ENCODE data around the gene UQCC3.

The UQCC3 gene

DNA sequence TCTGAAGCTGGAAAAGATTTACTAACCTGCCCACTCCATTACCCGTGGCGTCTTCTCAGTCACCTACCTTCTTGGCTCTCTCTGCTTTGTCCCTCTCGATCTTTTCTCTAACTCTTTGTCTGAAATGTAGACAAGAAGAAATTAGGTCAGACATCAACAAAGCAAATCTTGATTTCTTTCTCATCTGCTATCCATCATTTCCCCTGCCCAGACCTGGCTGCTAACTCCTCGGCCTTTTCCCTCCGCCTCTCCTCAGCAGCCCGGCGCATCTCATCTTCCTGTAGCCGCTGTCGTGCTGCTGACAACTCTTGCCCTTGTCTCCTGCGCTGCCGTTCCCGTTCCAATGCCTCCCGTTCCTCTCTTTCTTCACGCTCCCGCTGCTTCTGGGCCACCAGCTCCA lies 6.2 kb downstream of the UQCC3 start:
- TF ChIP-seq, protein P1, sequence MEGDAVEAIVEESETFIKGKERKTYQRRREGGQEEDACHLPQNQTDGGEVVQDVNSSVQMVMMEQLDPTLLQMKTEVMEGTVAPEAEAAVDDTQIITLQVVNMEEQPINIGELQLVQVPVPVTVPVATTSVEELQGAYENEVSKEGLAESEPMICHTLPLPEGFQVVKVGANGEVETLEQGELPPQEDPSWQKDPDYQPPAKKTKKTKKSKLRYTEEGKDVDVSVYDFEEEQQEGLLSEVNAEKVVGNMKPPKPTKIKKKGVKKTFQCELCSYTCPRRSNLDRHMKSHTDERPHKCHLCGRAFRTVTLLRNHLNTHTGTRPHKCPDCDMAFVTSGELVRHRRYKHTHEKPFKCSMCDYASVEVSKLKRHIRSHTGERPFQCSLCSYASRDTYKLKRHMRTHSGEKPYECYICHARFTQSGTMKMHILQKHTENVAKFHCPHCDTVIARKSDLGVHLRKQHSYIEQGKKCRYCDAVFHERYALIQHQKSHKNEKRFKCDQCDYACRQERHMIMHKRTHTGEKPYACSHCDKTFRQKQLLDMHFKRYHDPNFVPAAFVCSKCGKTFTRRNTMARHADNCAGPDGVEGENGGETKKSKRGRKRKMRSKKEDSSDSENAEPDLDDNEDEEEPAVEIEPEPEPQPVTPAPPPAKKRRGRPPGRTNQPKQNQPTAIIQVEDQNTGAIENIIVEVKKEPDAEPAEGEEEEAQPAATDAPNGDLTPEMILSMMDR (IDR thresholded peaks at IDR 0.05; ENCODE audit: low read depth, low read length): no peak
- DNase-seq: no peak
- H3K27me3 ChIP-seq (ENCODE audit: insufficient read depth, low read depth, severe bottlenecking): no peaks in the 10 kb centered on the region
- no peak overlapping the region for H3K27ac ChIP-seq
- no peak overlapping the region for H3K4me3 ChIP-seq (ENCODE audit: low read depth, low read length)
- H3K36me3 ChIP-seq: peaks cover 53% of the 10 kb centered on the region
- no peaks in the 10 kb centered on the region for H3K9me3 ChIP-seq (ENCODE audit: severe bottlenecking)

DNA sequence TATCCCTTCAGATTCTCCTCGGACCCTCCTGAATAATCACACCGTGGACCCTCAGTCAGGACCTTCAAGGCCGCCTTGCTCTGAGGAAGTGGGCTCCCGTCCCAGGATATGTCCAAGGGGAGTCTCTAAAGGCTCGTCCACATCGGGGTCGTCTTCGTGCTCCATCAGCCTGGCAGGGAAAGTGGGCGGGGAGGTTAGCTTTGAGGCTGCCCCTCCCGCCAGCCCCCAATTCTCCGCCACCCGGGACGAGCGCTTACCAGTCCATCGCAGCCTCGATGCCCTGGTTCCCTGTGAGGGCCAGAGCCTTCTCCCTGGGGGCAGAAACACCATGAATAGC lies 6.9 kb downstream of the UQCC3 start:
- H3K9me3 ChIP-seq (ENCODE audit: severe bottlenecking): no peaks in the 10 kb centered on the region
- TF ChIP-seq, protein P1 (IDR thresholded peaks at IDR 0.05; ENCODE audit: low read depth, low read length): no peak
- peak overlapping the region; percentile 88 for H3K4me3 ChIP-seq (ENCODE audit: low read depth, low read length)
- H3K27me3 ChIP-seq (ENCODE audit: insufficient read depth, low read depth, severe bottlenecking): no peaks in the 10 kb centered on the region
- peaks cover 46% of the 10 kb centered on the region for H3K36me3 ChIP-seq
- peak overlapping the region; percentile 85 for H3K27ac ChIP-seq
- no peak for DNase-seq

DNA sequence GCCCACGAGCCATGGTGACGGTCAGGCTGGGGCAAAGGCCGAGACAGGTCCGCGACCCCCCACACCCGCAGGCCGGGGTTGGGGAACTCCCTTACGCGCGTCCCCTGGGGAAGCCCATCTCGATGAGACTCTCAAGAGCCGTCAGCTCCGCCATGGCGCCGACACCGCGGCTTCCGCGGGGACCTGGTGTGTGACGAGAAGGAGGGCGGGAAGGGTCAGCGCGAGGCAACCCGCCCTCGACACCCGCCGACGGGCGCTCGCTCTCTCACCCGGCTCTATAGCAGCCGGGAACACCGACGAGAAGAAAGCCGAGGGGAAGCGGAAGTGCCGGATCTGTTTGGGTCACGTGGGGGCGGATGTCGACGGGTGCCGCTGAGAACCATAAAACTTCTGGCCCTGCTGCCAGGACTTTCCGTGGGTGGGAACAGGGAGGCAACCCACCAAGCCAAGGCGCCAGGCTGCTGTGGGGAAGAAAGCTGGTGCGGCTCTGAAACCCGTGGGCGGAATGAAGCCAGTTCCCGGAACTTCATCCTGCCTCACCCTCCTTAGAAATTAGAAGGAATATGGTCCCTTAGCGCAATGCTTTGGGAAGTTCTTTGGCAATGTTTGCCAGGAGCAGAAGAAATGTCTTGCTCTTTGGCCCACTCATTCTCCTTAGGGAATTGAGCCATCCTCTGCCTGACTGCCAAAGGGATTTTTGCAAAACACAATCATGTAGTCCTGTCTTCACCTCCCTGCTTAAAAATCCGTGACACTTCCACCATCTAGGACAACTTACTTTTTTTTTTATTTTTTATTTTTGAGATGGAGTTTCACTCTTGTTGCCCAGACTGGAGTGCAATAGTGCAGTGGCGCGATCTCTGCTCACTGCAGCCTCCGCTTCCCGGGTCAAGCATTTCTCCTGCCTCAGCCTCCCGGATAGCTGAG lies 7.6 kb downstream of the UQCC3 start, which contains the start of gene UBXN1:
Gene UBXN1, minus strand, starts transcription at position 304 of the 927 bp plus-strand sequence. Its CDS starts 150 bp downstream, at position 154.
- peak within 1 kb of the TSS; percentile 85 for H3K27ac ChIP-seq
- peak within 1 kb of the TSS; percentile 88 for H3K4me3 ChIP-seq (ENCODE audit: low read depth, low read length)
- no peaks in the 10 kb centered on the region for H3K27me3 ChIP-seq (ENCODE audit: insufficient read depth, low read depth, severe bottlenecking)
- TF ChIP-seq, protein P1 (IDR thresholded peaks at IDR 0.05; ENCODE audit: low read depth, low read length): no peak
- DNase-seq: peak; percentile 87
- H3K36me3 ChIP-seq: peaks cover 40% of the 10 kb centered on the region
- no peaks in the 10 kb centered on the region for H3K9me3 ChIP-seq (ENCODE audit: severe bottlenecking)

DNA sequence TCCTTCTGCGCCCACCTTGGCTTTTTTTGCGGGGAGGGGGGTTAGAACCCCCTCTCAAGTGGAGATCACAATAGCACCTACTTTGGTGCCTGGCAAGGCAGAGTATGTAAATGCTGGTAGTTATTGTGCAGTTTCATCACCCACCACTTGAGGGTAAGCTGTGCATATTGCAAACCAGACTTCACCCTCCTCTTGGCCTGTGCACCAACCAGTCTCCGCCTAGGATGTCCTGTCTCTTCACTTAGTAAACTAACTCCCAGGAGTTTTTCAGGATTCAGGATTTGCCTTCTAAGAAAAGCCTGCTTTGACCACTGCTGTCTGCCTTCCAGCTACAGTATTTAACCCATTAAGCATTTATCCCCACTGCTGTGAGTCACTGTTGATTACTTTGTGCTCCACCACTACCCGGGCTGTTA lies 9.4 kb downstream of the UQCC3 start:
- H3K9me3 ChIP-seq (ENCODE audit: severe bottlenecking): no peaks in the 10 kb centered on the region
- DNase-seq: peak; percentile 68
- H3K27ac ChIP-seq: peak overlapping the region; percentile 1
- peaks cover 26% of the 10 kb centered on the region for H3K36me3 ChIP-seq
- H3K27me3 ChIP-seq (ENCODE audit: insufficient read depth, low read depth, severe bottlenecking): no peaks in the 10 kb centered on the region
- no peak overlapping the region for H3K4me3 ChIP-seq (ENCODE audit: low read depth, low read length)
- TF ChIP-seq, protein P1 (IDR thresholded peaks at IDR 0.05; ENCODE audit: low read depth, low read length): peak; percentile 78

DNA sequence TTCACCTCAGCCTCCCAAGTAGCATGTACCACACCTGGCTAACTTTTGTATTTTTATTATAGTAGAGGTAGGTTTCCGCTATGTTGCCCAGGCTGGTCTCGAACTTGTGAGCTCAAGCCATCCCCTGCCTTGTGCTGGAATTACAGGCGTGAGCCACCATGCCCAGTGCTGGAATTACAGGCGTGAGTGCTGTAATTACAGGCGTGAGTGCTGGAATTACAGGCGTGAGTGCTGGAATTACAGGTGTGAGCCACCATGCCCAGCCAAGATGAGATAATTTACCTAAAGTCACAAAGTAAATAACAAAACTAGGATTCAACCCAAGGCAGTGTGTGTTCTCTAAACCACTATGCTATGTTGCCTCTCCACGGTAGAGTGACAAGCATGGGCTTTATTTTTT lies 11.0 kb downstream of the UQCC3 start:
- DNase-seq: no peak
- no peaks in the 10 kb centered on the region for H3K27me3 ChIP-seq (ENCODE audit: insufficient read depth, low read depth, severe bottlenecking)
- no peaks in the 10 kb centered on the region for H3K9me3 ChIP-seq (ENCODE audit: severe bottlenecking)
- H3K4me3 ChIP-seq (ENCODE audit: low read depth, low read length): no peak overlapping the region
- H3K27ac ChIP-seq: no peak overlapping the region
- peaks cover 9% of the 10 kb centered on the region for H3K36me3 ChIP-seq
- TF ChIP-seq, protein P1 (IDR thresholded peaks at IDR 0.05; ENCODE audit: low read depth, low read length): no peak

Measured in WERI-Rb-1 (cell line).